Keratinocyte (primary cell): ENCODE data around the gene ATRX. TPM values are rescaled to one million over a fixed set of nuclear protein-coding genes. Genes with fewer than 3 reads are reported as not detected.

ENCODE experiments used
- DNase-seq: peaks from one replicate; pipeline ENCODE4 v3.0.0-alpha.2; 2011; ENCODE audit warnings: low read depth, missing footprints, low spot score
- FAIRE-seq: peaks from 2 replicates; lab custom pipeline; 2011; peaks lifted over from hg19 to GRCh38; lab: Jason Lieb, UNC
- H2AFZ ChIP-seq: 2 replicates; pipeline ENCODE4 v1.6.0; 2012; ENCODE audit warnings: low read length, control low read depth, inconsistent platforms; ENCODE audit not compliant: control insufficient read depth
- H3K27ac ChIP-seq: 2 replicates; pipeline ENCODE4 v1.5.1; 2011; ENCODE audit warnings: low read length; ENCODE audit not compliant: control insufficient read depth, insufficient read depth
- H3K27me3 ChIP-seq: 3 replicates; pipeline ENCODE4 v1.6.0; 2011; ENCODE audit warnings: low read length; ENCODE audit not compliant: control insufficient read depth, insufficient read depth; ENCODE audit errors: extremely low read depth
- H3K36me3 ChIP-seq, 2 experiments: 2 replicates in 1 of 2; 3 replicates in 1 of 2; pipeline ENCODE4 v1.5.1; 2011; ENCODE audit warnings: low read length in 2 of 2, mild to moderate bottlenecking in 1 of 2; ENCODE audit not compliant: control insufficient read depth in 2 of 2, insufficient read depth in 2 of 2; ENCODE audit errors: extremely low read depth in 1 of 2
- H3K4me1 ChIP-seq: 3 replicates; pipeline ENCODE4 v1.5.1; 2011; ENCODE audit warnings: low read length; ENCODE audit not compliant: control insufficient read depth, insufficient read depth; ENCODE audit errors: extremely low read depth
- H3K4me2 ChIP-seq: 3 replicates; pipeline ENCODE4 v1.6.0; 2011; ENCODE audit warnings: low read depth, low read length; ENCODE audit not compliant: control insufficient read depth, insufficient read depth; ENCODE audit errors: extremely low read depth
- H3K4me3 ChIP-seq, 3 experiments: fragments of 200-600 bp in 1 of 3; sonication (generic) in 1 of 3; 2 replicates in 2 of 3; 3 replicates in 1 of 3; pipeline ENCODE4 v1.5.1; 2011 to 2016; ENCODE audit warnings: low read length in 3 of 3, mild to moderate bottlenecking in 3 of 3, control low read depth in 2 of 3, inconsistent platforms in 1 of 3, low read depth in 1 of 3, mixed read lengths in 1 of 3, mixed run types in 1 of 3, moderate library complexity in 1 of 3; ENCODE audit not compliant: control insufficient read depth in 2 of 3, insufficient read depth in 2 of 3; ENCODE audit errors: extremely low read depth in 1 of 3
- H3K79me2 ChIP-seq: 2 replicates; pipeline ENCODE4 v1.6.0; 2012; ENCODE audit warnings: low read length; ENCODE audit not compliant: control insufficient read depth, insufficient read depth
- H3K9ac ChIP-seq: 3 replicates; pipeline ENCODE4 v1.6.0; 2011; ENCODE audit warnings: low read length; ENCODE audit not compliant: control insufficient read depth, insufficient read depth; ENCODE audit errors: extremely low read depth
- H3K9me1 ChIP-seq: 3 replicates; pipeline ENCODE4 v1.6.0; 2011; ENCODE audit warnings: low read length; ENCODE audit not compliant: control insufficient read depth, insufficient read depth; ENCODE audit errors: extremely low read depth
- H3K9me3 ChIP-seq: 2 replicates; pipeline ENCODE4 v1.5.1; 2012; ENCODE audit warnings: low read depth, low read length; ENCODE audit not compliant: control insufficient read depth
- H4K20me1 ChIP-seq: 3 replicates; pipeline ENCODE4 v1.6.0; 2011; ENCODE audit warnings: low read length; ENCODE audit not compliant: control insufficient read depth, insufficient read depth; ENCODE audit errors: extremely low read depth
- CTCF ChIP-seq, 3 experiments: IDR thresholded peaks in 1 of 3; conservative IDR thresholded peaks in 1 of 3; optimal IDR thresholded peaks in 1 of 3; 2 replicates in 2 of 3; 3 replicates in 1 of 3; pipeline versions ENCODE3 to v1.5.1; 2011; ENCODE audit warnings: low read length in 3 of 3, mild to moderate bottlenecking in 3 of 3, moderate library complexity in 2 of 3, control low read depth in 1 of 3, inconsistent platforms in 1 of 3; ENCODE audit not compliant: insufficient read depth in 2 of 3; ENCODE audit errors: extremely low read depth in 1 of 3
- EZH2 ChIP-seq: IDR thresholded peaks from one replicate; pipeline ENCODE4 v1.6.1; 2012; ENCODE audit warnings: inconsistent platforms, mild to moderate bottlenecking, low read length, moderate library complexity
- dilution Hi-C: fragments of 300-500 bp; cut with MboI; formaldehyde crosslinking; loops from one replicate; pipeline ENCODE4 v1.7.0; 2020; ENCODE audit warnings: low sequenced_read_pairs; ENCODE audit not compliant: extremely low pct_ligation_motif_present
- polyA plus RNA-seq, 5 experiments: library from polyadenylated mRNA; depleted of rRNA in 3 of 5; stranded (reverse) in 3 of 5; stranded (forward) in 1 of 5; unstranded in 1 of 5; fragments of >200 nt; gene quantifications; 1 replicate in 1 of 5; 2 replicates in 3 of 5; 3 replicates in 1 of 5; pipeline versions ENCODE4 v1.2.1 to v1.2.3, GENCODE V29; 2011 to 2012; ENCODE audit warnings: missing spikeins in 2 of 5, low read depth in 1 of 5, low replicate concordance in 1 of 5

ATRX gene
- polyA plus RNA-seq, 1 donor (not counting 4 experiments of a cell fraction or from before 2014, with no cell fraction given), result 31.3 TPM

GRCh38 chrX:77652095-77652494 is 133.9 kb downstream of the ATRX start:
- FAIRE-seq, result no peak
- no peak for TF ChIP-seq EZH2
- no peak for TF ChIP-seq CTCF (optimal IDR thresholded peaks at IDR 0.05 in 1 of 3, IDR thresholded peaks at IDR 0.05 in 1 of 3, conservative IDR thresholded peaks at IDR 0.05 in 1 of 3; ENCODE audit: extremely low read depth in 1 of 3, insufficient read depth in 2 of 3, low read length in 3 of 3)
- Histone ChIP-seq H4K20me1 (no peaks in the 10 kb centered on the region), H3K9me1 (no peaks in the 10 kb centered on the region), H3K27me3 (no peaks in the 10 kb centered on the region), H3K4me3 (no peak overlapping the region), H3K9ac (no peak overlapping the region), H3K27ac (no peak overlapping the region), H2AFZ (no peak overlapping the region), H3K4me2 (no peak overlapping the region), H3K4me1 (no peaks in the 10 kb centered on the region), H3K9me3 (no peaks in the 10 kb centered on the region), H3K36me3 (peaks cover 0 to 2% of the 10 kb centered on the region in 2 experiments), H3K79me2 (no peaks in the 10 kb centered on the region)
- DNase-seq, result no peak
- dilution Hi-C loops, result no loop called here

DNA sequence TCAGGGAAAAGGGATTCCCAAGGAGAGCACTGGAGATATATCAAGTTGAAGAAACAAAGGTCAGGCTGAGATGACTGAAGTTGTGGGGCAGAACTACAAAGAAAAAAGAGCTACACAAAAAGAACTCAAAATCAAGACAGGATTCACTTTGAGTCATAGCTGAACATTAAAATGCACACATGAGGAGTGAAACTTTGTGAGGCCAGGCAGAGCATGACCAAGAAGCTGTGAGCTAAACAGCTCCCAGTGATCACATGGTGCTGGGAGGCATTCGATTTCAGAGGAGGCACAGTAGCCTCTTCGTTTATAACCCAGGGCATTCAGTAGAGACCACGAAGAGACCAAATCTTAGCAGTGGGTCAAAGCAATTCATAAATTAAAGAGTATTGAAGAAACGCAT is 145.3 kb downstream of the ATRX start:
- Histone ChIP-seq H2AFZ (no peak overlapping the region), H3K27me3 (no peaks in the 10 kb centered on the region), H3K9me1 (no peaks in the 10 kb centered on the region), H3K36me3 (no peaks in the 10 kb centered on the region), H4K20me1 (no peaks in the 10 kb centered on the region), H3K79me2 (no peaks in the 10 kb centered on the region), H3K9ac (no peak overlapping the region), H3K4me2 (no peak overlapping the region), H3K4me1 (no peaks in the 10 kb centered on the region), H3K4me3 (no peak overlapping the region), H3K9me3 (no peaks in the 10 kb centered on the region), H3K27ac (no peak overlapping the region)
- dilution Hi-C loops, result no loop called here
- DNase-seq (no peak), FAIRE-seq (no peak)
- TF ChIP-seq EZH2 (no peak), CTCF (optimal IDR thresholded peaks at IDR 0.05 in 1 of 3, IDR thresholded peaks at IDR 0.05 in 1 of 3, conservative IDR thresholded peaks at IDR 0.05 in 1 of 3; ENCODE audit: extremely low read depth in 1 of 3, insufficient read depth in 2 of 3, low read length in 3 of 3) (no peak)
